Measurements from ENCODE around the gene ECM2. TPM values are rescaled to one million over a fixed set of nuclear protein-coding genes. Genes with fewer than 3 reads are reported as not detected.
A peak's percentile ranks its signal among the peaks of the same experiment; 100 is the strongest.

ECM2 gene
- total RNA-seq, 1 donor, result 62.2 TPM

GRCh38 chr9:92467511-92467910, 68.3 kb downstream of the ECM2 start:
- Histone ChIP-seq H3K4me3 (ENCODE audit: insufficient read depth, low read length) (no peak overlapping the region), H3K79me2 (ENCODE audit: insufficient read depth, low read length) (no peaks in the 10 kb centered on the region), H3K27me3 (ENCODE audit: insufficient read depth, low read length) (no peaks in the 10 kb centered on the region), H4K20me1 (ENCODE audit: insufficient read depth, low read length) (no peaks in the 10 kb centered on the region), H3K36me3 (ENCODE audit: insufficient read depth, low read length) (no peaks in the 10 kb centered on the region), H3K9me3 (ENCODE audit: low read depth, low read length) (no peaks in the 10 kb centered on the region), H3K27ac (ENCODE audit: low read depth, low read length) (no peak overlapping the region), H3K4me1 (ENCODE audit: insufficient read depth, low read length) (peaks cover 23% of the 10 kb centered on the region), H3K4me2 (ENCODE audit: insufficient read depth, low read length) (no peak overlapping the region), H2AFZ (ENCODE audit: low read length) (no peak overlapping the region)
- no peak for DNase-seq (ENCODE audit: insufficient read length, low spot score, missing footprints)
- no peak for TF ChIP-seq CTCF (IDR thresholded peaks at IDR 0.05; ENCODE audit: extremely low read depth, low read depth, low read length)

GRCh38 chr9:92467041-92467440, 68.7 kb downstream of the ECM2 start:
- Histone ChIP-seq H3K36me3 (ENCODE audit: insufficient read depth, low read length) (no peaks in the 10 kb centered on the region), H3K9me3 (ENCODE audit: low read depth, low read length) (no peaks in the 10 kb centered on the region), H3K4me3 (ENCODE audit: insufficient read depth, low read length) (no peak overlapping the region), H2AFZ (ENCODE audit: low read length) (no peak overlapping the region), H4K20me1 (ENCODE audit: insufficient read depth, low read length) (no peaks in the 10 kb centered on the region), H3K27ac (ENCODE audit: low read depth, low read length) (no peak overlapping the region), H3K27me3 (ENCODE audit: insufficient read depth, low read length) (no peaks in the 10 kb centered on the region), H3K4me2 (ENCODE audit: insufficient read depth, low read length) (no peak overlapping the region), H3K79me2 (ENCODE audit: insufficient read depth, low read length) (no peaks in the 10 kb centered on the region), H3K4me1 (ENCODE audit: insufficient read depth, low read length) (peaks cover 23% of the 10 kb centered on the region)
- no peak for DNase-seq (ENCODE audit: insufficient read length, low spot score, missing footprints)
- no peak for TF ChIP-seq CTCF (IDR thresholded peaks at IDR 0.05; ENCODE audit: extremely low read depth, low read depth, low read length)

- H3K27ac ChIP-seq (ENCODE audit: low read depth, low read length), result peak overlapping the region; percentile 47
- H3K27me3 ChIP-seq (ENCODE audit: insufficient read depth, low read length), result no peaks in the 10 kb centered on the region
- no peaks in the 10 kb centered on the region for H3K36me3 ChIP-seq (ENCODE audit: insufficient read depth, low read length)
- peak overlapping the region; percentile 56 for H2AFZ ChIP-seq (ENCODE audit: low read length)
- H3K9me3 ChIP-seq (ENCODE audit: low read depth, low read length), result no peaks in the 10 kb centered on the region
- H3K4me2 ChIP-seq (ENCODE audit: insufficient read depth, low read length), result peak overlapping the region; percentile 73
- DNase-seq (ENCODE audit: insufficient read length, low spot score, missing footprints), result peak; percentile 77
- H3K4me1 ChIP-seq (ENCODE audit: insufficient read depth, low read length), result peaks cover 23% of the 10 kb centered on the region
- peak overlapping the region; percentile 21 for H3K4me3 ChIP-seq (ENCODE audit: insufficient read depth, low read length)
- no peaks in the 10 kb centered on the region for H4K20me1 ChIP-seq (ENCODE audit: insufficient read depth, low read length)
- no peaks in the 10 kb centered on the region for H3K79me2 ChIP-seq (ENCODE audit: insufficient read depth, low read length)
- no peak for TF ChIP-seq CTCF (IDR thresholded peaks at IDR 0.05; ENCODE audit: extremely low read depth, low read depth, low read length)
These were observed 71.8 kb downstream of the ECM2 start for GRCh38 chr9:92463984-92464383.

- no peak for DNase-seq (ENCODE audit: insufficient read length, low spot score, missing footprints)
- Histone ChIP-seq H3K9me3 (ENCODE audit: low read depth, low read length) (no peaks in the 10 kb centered on the region), H3K4me3 (ENCODE audit: insufficient read depth, low read length) (peak overlapping the region; percentile 21), H3K36me3 (ENCODE audit: insufficient read depth, low read length) (no peaks in the 10 kb centered on the region), H2AFZ (ENCODE audit: low read length) (peak overlapping the region; percentile 56), H3K27me3 (ENCODE audit: insufficient read depth, low read length) (no peaks in the 10 kb centered on the region), H3K4me1 (ENCODE audit: insufficient read depth, low read length) (peaks cover 21% of the 10 kb centered on the region), H3K79me2 (ENCODE audit: insufficient read depth, low read length) (no peaks in the 10 kb centered on the region), H4K20me1 (ENCODE audit: insufficient read depth, low read length) (no peaks in the 10 kb centered on the region), H3K4me2 (ENCODE audit: insufficient read depth, low read length) (peak overlapping the region; percentile 73), H3K27ac (ENCODE audit: low read depth, low read length) (peak overlapping the region; percentile 47)
- TF ChIP-seq CTCF (IDR thresholded peaks at IDR 0.05; ENCODE audit: extremely low read depth, low read depth, low read length), result no peak
These were observed 72.4 kb downstream of the ECM2 start for GRCh38 chr9:92463387-92463786.
